T1000 (cell line): ENCODE measurements around the gene NTN4.
"Not testable (repeated sequence)": the region's sequence is repeated elsewhere in the genome, so short reads cannot be mapped to it uniquely, and the experiment has no call there.

Experiments
- DNase-seq: peaks from one replicate; lab custom pipeline; 2025; ENCODE audit warnings: mixed read lengths; lab: John Stamatoyannopoulos, UW

Gene NTN4

DNA sequence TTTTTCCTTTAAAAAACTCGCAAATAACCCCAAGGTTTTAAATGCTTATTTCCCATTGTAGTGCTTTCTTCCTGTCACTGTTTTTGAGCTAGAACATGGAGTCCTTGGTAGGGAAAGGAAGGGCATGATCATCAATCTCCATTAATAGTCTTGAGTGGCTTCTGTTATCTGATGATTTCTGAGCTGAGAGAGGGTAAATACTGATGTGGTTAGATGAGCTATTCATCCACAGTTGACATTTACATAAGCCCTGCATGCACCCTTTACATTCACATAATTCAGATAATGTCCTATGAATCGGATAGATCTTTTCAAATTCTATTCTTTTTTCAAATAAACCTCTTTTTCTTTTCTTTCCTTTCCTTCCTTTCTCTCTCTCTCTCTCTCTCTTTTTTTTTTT is 81.4 kb downstream of the NTN4 start:
- no peak for DNase-seq

DNA sequence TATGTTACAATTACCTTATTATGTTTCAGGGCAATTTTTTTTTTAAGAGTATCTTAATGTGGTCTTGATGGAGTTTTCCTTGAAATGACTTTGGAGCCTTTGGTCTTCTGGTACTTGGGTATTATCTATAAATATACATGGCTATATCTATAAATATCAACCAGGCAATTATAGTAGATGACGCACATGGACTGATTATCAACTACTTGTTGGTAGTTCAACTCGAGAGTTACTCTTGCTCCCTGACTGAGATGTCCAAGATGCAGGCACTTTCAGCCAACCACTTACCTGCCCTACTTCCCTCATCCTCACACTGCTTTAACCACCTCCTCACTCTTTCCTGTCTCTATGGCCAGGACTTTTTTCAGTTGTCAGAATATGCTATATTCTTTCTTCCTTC is 85.4 kb downstream of the NTN4 start:
- no peak for DNase-seq

DNA sequence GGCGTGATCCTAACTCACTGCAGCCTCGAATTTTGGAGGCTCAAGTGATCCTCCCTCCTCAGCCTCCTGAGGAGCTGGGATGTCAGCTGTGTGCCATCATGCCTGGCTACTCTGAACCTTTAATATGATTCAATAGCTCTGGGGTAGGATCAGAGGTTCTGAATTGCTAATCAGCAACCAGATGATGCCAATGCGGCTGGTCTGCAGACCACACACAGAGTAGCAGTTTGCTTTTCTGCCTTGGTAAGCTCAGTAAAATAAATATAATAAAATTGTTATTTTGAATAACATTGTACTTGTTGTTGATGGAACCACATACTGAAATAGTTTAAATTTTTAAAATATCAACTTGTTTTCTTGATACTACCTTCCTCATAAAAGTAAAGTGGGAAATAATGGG is 86.6 kb downstream of the NTN4 start:
- no peak for DNase-seq

DNA sequence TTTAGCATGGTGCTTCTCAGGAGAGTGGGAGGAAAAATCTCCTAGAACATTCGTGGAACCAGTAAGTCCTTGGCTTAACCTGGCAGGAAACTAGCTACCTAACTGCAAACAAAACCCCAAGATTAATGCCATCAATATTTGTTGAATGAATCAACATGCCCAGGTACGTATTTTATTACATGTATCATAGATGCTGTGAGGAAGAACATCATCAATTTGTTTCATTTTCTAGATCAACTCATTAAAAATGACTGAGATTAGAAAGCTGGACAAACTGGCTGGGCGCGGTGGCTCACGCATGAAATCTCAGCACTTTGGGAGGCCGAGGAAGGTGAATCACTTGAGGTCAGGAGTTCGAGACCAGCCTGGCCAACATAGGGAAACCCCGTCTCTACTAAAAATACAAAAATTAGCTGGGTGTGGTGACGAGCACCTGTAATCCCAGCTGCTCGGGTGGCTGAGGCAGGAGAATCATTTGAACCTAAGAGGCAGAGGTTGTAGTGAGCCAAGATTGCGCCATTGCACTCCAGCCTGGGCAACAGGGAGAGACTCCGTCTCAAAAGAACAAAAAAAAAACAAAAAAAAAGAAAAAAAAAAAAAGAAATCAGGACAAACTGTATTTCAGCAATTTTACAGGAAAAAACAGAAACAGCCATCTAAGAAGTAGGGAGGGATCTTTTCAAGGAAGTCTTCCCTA is 88.7 kb downstream of the NTN4 start:
- no peak for DNase-seq

DNA sequence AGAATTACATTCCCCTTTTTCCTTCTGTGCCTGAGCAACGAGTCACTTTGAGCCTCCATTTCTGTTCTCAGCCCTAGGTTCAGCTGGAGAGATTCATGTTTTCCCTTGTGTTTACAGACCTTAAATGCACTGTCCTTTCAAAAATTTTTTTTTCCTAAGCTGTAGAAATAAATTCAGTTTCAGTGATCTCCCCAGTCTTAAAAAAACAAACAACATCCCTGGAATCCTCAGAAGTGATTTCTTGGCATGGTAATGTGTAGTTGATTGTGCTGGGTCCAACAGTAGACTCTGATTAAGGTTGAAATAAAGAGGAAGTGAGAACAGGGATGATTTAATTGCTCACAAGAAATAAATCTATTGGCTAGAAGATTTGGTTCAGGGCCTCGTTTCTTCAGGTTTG is 89.3 kb downstream of the NTN4 start:
- DNase-seq, result no peak

DNA sequence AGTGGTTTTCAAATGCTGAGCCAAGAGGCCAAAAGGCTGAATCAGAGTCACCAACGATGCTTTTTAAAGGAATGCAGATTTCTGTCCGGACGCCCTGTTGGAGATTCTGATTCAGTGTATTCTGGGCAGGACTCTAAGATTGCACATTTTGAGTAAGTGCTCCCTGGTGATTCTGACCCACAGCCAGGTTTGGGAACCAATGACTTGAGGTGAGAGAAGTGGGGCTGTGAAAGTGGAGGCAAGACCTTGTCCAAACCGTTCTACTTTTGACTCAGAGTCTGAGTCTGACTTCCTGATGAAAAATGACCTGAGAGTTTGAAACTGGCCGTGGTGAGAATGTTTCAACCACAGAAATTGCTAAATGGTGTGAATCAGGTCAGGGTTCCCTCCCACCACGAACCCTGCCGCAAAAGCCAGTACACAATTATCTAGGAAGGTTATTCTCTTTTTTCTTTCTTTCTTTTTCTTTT is 90.2 kb downstream of the NTN4 start:
- no peak for DNase-seq

DNA sequence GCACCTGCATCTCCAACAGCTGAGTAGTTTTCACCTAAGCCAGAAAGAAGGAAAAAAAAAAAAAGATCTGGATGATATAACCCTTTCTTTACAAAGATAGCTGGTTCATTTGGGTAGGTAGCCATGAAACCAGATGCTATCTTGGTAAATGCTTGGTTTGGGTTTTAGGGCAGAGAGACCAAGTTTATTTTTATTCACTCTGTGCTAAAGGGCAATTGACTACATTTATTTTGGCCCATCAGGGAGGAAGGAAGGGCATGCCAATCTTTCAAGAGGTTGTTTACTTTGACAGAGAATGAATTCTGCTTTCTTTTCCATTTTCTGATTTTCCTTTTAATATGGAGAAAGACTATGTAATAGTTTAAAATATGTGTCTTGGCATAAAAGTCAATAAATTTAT is 91.0 kb downstream of the NTN4 start:
- DNase-seq, result no peak

DNA sequence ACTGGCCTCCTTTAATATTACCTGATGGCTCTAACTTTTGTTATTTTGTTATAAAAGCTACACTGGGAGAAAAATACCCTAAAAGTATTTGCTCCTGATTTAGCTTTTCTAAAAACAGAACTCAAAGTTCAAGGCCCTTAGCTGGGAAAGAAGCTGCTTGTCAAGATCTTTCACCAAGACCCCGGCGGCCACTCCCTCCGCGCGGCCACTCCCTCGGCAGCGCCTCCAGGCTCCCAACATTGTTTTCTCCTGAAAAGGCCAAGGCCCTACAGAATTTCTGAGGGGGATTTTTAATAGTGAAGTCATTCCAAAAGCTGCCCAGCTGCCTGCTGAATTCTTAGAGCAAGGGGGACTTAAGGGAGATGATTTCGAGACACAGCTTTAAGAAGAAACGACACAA is 96.4 kb downstream of the NTN4 start:
- no peak for DNase-seq

DNA sequence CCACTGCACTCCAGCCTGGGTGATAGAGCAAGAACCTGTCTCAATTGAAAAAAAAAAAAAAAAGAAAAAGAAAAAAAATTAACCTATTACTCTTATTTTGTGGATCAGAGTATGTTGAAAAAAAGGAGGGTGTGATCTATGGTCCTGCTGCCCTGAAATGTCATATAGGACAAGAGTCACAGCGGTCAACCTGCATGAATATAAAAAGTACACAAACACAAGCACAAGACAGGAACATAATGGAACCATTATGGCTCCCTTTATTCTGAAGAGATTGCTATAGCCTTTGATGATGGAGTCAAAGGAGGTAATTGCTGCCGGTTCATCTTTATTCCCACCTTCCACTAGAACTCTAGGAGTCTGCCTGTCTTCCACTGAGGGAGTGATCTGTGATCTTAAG is 96.9 kb downstream of the NTN4 start:
- no peak for DNase-seq

DNA sequence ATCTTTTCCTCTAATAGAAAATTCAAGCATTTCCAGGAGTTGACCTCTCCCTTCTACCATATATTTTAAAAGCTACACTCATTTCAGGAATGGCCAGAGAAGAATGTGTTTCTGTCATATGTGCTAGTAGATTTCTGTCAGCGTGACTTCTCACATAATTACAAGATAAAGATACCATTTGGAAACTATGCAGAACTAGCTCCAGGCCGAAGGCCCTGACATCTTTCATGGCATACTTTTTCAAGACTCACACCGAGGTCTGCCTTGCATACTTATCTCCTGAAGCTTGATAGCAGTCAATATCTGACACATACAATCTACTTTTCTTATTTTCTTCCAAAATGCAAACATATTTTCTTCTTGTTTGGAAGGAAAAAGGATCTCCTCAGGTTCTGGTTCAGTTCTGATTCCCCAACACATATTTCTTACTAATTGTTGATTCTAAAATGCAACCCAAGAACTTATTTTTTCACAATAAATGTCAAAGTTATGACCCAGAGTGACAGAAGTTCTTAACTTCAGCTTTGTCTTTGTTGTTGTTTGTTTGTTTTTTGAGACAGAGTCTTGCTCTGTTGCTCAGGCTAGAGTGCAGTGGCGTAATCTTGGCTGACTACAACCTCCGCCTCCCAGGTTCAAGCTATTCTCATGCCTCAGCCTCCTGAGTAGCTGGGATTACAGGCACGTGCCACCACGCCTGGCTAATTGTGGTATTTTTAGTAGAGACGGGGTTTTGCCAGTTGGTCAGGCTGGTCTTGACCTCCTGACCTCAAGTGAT is 99.5 kb downstream of the NTN4 start:
- no peak for DNase-seq

DNA sequence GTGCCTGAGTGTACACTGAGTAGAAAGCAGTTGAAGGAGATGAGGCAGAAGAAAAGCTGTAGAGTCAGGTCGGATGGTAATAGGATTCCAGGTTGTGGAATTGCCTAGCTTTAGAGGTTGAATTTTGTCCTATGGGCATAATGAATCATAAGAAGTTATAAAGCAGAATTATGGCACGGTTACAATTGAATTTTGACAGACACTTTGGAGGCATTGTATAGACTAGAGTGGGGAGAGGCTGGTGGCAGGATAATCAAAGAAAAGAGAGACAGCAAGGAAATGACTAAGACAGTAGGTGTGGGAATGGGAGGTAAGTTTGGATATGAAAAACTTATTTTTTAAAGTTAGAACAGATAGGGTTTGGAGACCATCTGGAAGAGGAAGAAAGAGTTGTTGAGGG is 102.6 kb downstream of the NTN4 start:
- DNase-seq, result no peak

DNA sequence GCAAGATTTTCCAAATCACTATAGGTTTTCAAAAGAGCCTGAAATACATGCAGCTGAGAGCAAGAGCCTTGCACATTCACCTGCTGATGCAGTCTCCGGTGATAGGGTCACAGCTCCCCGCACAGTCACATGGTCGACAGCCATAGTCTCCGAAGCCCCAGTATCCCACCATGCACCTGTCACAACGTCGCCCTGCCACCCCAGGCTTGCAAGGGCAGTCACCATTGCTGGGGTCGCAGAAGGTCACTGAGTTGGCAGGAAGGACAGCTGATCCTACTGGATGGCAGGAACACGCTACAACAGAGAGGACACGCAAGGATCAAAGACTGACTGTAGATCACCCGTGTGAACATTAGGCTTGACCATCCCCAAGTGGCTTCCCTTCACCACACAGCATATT is 107.1 kb downstream of the NTN4 start:
- no peak for DNase-seq

DNA sequence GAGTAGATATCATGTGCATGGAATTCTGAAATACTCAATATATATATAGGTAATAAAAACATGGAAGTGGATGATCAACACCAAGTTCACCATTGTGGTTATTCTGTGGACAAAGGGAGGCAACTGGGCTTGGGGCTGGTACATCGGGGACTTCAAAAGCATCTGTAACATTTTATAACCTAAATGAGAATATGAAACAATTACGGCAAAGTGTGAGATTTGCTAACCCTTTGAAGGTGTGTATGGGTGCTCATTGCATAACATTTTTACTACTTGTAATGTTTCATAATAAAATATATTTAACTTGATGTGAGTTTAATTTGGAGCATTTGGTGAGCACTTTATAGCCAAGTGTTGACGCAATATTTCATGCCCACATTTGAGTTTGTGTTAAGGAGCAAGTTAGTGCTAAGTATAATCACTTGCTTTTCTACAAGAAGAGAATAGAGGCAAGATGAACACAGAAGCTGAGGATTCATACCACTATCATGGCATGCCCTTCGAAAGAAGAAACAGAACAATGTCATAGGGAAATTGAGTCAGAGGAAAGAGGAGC is 109.3 kb downstream of the NTN4 start:
- DNase-seq, result no peak

DNA sequence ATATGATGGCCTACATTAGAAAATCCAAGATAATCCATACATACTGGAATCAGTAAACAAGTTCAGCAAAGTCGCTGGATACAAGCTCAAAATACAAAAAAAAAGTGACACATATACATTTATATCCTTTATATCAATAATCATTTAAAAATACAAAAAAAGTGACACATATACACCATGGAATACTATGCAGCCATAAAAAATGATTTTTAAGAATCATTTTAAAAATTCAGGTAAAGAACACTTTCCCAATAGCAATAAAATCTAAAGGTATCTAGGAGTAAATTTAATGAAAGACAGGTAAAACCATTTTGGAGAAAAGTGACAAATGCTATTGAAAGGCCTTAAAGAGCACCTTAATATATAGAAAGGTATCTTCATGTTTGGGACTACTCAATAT is 111.9 kb downstream of the NTN4 start:
- no peak for DNase-seq

DNA sequence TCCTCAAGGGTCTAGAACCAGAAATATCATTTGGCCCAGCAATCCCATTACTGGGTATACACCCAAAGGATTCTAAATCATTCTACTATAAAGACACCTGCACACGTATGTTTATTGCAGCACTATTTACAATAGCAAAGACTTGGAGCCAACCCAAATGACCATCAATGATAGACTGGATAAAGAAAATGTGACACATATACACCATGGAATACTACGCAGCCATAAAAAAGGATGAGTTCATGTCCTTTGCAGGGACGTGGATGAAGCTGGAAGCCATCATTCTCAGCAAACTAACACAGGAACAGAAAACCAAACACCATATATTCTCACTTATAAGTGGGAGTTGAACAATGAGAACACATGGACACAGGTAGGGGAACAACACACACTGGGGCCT is 112.8 kb downstream of the NTN4 start:
- not testable (repeated sequence) for DNase-seq

DNA sequence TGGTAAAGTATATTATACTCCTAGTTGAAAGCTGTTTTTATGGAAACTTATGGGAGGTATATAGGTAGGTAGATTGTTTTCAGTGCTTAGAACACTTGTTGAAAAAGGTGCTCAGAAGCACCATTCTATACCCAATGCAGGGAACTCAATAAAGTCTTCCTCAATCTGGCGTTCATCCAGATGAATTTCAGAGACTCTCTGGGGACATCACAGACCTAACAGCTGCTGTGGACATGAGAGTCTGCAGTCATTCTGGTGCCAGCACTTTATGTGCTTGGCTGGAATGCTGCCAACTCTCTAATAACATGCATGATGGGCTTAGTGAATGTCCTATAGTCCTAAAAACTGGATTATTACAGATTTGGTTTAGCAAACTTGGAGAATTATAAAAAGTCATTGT is 115.9 kb downstream of the NTN4 start:
- DNase-seq, result no peak

DNA sequence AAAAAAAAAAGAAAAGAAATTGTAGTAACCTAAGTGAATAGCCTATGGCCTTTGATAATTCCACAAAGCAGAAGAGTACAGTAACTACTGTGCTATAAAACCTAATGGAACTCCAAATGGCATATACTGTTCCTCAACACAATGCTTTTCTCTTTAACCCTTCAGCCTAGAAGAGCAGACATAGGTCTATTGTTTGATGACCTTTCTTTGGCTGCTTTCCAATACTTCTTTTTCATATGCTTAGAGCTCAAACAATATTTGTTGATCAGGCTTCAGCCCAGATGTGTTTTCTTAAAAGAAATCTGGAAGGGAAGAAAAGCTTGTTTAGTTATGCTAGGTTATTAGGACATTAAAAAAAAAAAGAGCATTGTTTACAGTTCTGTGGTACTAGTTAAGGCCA is 116.4 kb downstream of the NTN4 start:
- DNase-seq, result no peak

DNA sequence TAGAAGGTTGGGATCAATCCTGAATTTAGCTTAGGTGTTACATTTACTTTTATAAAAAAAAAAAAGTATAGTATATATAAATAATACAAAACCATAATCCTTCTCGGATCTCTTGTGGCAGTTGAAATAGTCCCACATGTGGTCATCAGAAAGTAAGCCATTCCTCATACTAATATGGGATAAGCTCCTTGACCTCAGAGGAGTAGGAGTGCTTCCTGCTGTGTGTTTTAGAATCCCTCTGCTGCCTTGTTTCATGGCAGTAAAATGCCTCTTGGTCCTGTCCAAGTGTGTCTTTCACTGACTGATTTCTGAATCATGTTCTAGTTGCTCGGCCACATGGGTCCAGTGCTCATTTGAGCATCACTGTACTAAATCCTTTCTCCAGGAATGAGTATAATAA is 117.0 kb downstream of the NTN4 start:
- no peak for DNase-seq

DNA sequence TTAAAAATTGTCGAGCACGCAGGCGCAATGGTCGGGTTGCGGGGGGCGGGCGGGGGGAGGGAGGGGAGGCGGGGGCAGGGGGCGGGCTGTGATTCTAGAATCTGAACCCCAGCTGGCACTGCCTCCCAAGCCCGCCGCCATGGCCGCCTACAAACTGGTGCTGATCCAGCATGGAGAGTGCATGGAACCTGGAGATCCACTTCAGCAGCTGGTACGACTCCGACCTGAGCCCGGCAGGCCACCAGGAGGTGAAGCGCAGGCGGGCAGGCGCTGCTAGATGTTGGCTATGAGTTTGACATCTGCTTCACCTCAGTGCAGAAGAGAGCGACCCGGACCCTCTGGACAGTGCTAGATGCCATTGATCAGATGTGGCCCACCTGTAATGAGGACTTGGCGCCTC is 118.4 kb downstream of the NTN4 start:
- DNase-seq, result no peak

DNA sequence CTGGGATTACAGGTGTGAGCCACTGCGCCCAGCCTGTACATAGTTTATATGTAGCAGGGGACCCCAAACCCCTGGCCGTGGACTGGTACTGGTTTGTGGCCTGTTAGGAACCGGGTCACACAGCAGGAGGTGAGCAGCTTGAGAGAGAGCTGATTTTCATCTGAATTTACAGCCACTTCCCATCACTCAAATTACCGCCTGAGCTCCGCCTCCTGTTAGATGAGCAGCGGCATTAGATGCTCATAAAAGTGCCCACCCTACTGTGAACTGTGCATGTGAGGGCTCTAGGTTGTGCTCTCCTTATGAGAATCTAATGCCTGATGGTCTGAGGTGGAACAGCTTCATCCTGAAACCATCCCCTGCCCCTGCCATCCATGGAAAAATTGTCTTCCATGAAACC is 119.3 kb downstream of the NTN4 start:
- no peak for DNase-seq

DNA sequence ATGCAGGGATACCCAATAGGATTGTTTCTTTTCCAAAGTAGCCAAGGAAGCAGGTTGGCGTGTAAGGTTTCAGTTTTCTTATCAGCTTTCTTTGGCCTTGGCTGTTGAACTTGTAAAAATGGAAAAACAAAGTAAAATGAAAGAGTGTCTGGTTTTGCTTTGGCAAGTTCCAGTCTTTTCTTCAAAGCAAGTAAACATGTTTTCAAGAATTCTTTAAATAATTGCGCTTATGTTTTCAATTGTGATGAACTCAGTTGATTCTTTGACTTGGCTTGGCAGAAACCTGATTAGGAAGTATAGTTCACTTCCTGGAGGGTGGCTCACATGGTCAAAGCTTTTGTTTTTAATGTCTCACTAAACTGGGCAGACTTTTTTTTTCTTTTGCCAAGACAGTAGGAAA is 127.0 kb downstream of the NTN4 start:
- no peak for DNase-seq

DNA sequence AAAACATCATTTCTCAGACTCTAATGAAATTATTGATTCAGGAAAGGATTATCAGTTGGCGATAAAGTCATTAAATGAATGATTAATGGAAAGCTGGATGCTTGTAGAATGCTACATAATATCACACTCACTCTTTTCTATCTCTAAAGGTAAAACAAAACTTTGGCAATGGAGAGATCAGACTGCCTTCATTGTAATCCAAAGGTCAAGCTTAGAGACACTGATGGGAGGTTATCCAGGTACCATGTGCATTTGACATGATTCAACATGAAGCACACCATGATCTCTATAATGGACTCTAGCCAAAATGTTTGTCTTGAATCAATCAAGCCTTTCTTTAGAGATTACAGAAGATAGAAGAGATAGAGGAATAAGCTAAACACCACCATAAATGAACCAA is 129.2 kb downstream of the NTN4 start:
- no peak for DNase-seq

DNA sequence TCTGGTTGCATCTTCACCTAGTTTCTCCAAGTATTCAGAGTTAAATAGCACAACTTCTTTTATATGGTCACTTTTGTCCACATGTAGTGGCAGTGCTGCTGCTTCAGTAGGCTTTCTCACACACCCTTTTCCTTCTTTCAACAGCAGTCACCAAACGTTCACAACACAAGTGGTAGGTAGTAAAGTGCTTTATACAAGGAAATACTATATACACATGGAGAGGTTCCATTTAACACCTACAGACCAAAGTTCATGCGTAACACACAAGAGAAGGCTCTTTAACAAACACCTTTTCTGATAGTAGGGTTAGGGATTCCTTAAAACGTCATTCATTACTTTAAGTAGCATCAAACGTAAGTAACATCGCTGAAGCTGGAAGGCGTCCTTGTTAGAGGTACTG is 132.2 kb downstream of the NTN4 start:
- no peak for DNase-seq
